Measurements from ENCODE around the gene RANBP3L.

The RANBP3L gene

DNA sequence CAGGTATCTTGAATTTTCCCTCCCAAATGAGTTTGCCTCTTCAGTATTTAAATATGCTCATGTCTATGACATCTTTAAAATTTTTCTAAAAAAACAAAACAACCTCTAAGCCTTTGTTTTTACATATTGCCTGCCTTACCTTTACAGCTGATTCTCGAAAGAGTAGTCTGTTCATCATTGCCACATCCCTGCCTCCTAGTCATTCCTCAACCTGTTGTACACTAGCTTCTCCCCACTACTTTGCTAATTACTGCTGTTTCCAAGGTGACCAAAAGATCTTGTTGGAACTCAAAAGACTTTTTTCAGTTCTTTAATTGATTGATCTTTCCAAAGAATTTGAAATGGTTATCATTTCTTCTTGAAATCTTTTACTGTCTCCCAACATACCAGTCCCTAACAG, 58.0 kb downstream of the RANBP3L start:
- no peak for DNase-seq (ENCODE audit: low spot score)

DNA sequence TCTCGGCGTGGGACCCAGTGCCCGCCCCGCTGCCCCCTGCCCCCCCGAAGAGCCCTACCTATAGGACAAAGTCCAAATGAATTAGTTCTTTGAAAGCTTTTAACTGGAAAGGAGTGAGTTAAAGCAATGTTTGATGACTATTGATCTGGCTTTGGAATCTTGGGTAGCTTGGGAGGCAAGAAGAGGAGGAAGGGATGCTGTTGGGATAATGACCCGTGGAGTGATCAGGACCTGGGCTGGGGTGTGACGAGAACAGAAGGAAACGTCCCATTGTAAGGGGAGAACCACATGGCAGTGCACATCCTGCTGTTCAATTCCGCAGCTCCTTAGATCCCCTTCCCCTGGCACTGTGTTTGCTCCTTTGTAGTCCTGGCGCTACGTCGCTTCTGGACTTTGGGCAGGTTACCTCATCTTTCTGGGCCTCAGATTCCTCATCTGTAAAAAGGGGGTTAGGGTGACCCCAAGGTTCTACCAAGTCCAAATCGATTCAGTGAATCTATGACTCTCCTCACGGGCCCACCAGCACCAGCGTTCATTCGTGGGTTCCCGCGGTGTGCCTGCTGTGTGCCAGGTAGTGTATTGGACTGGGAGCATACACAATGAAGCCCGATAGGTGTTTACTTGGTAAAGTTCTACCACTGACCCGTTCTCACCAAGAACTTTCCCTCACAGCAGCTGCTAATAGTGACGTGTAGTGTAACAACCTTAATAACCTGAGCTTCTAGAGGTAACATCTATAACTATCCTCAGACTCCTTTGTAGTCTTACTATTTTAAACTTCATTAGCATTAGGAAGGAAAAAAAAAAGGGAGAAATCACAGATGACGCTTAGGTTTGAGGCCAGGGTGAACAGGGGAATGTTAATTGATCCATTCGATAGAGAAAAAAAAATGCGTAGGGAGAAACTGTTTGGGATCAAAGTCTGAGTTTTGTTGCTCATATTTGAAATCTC, 58.9 kb downstream of the RANBP3L start:
- DNase-seq (ENCODE audit: low spot score), result no peak

DNA sequence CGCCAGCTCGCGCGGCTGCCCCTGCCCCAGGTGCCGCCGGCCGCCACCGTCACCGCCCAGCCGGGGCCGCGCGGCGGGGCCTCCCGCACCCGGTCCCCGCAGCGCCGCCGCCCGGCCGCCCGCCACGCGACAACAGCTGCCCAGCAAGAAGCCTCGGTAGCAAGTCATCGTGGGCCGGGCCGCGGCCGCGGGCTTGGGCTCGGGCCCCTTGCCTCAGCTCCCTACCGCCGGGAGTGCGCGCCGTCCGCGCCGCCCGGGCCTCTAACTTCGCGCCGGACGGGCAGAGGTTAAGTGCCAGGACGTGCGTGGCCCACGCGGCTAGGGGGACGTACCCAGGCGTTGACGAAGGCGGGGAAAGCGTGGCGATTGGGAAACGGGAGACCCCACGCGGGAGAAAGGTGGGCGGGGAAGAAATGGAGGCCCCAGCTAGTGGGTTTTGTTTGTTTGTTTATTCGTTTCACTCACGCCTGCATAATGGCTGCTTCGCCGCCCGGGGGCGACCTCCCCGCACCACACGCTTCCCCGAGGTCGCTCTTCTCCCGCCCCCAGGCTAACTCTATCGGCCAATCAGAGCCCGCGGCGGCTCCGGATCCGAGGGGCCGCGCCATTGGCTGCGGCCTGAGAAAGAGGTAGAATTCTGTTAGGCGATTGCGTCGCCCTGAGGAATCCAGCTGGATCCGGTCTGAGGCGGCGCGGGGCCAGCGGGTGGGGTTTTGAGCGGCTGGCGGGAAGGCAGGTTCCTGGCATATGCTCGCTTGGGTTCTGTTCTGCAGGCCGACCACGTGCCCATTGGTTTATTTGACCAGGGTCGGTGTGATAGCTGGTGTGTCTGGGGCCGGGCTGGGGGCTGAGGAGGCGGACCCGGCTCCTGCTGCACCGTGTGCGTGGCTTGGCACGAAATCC, 59.8 kb downstream of the RANBP3L start, which contains the start of gene NADK2:
TSS of gene NADK2 (minus strand) at position 295 of the 903 bp plus-strand sequence. CDS start at position 168, 127 bp downstream.
- DNase-seq (ENCODE audit: low spot score), result peak; percentile 96

DNA sequence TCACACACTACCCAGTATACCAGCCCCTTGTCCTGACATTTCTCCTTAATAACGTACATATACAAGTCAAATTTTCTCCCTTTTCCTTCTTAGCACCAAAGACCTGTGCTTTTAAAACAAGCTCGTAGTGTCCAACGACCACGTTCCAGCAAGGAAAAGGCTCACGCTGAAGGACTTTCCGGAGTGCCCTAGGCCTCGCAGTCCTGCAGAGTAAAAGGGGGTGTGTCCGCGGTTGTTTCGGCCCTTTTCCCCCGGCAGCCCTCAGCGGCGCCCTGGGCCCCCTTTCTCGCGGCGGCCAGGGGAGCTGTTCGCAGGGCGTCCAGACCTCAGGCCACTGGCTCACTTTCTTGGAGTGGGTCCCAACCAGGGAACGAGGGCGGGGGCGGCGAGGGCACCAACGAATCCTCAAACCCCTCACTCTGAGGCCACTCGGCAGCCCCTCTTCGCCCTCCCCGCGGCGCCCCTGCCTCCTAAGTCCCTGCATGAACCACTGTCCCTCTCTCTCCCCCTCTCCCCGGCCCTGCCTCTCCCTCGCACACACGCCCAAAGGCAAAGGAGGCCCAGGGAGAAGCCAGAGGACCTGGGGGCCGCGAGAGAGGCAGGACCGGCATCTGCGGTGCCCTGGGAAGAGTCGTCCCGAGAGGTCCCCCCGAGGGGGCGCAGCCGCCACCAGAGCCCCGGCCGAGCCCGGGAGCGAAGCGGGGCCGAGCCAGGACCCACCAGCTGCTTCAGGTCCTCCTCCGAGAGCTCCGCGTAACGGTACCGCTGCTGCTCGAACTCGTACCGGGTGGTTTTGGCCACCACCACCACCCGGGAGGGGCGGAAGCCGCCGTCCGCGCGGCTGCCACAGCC, 60.7 kb downstream of the RANBP3L start:
- peak; percentile 63 for DNase-seq (ENCODE audit: low spot score)

DNA sequence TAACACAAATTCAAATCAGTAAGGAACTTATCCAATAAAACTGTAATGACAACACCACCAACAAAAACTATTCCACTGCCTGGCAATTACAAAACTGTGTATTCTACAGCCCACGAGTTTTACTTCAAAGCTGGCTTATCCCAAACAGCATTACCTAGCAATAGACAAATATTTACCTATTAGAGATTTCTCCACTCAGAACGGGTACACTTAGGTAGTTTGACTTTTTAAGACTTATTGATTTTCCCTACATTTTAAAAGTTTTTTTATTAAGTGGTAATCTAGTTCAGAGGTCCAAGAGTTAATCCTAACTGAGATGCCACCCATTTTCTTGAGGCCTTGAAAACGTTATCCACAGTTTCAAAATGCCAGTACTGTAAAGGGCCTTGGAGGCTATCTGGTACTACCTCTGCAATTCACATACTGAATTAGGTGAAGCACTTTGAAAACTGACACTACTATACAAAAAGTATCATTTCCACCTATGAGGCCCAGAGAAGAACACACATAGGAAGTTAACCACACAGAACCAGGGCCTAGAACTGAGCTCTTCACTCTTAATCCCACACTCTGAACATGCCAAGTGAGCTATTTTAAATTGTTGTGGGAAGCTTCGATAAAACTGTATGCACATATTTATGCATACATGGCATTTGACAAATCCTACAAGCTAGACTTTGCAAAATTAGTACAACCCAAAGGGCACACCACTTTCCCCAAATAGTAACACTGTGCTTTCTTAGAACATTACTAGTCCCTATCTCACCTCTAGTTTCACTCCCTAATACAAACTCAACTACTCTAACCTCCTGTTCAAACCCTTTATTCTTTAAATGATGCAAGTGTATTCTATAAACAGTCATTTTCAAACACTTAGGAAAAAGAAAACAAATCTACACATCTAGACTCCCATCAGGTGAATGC, 62.1 kb downstream of the RANBP3L start:
- peak; percentile 14 for DNase-seq (ENCODE audit: low spot score)

DNA sequence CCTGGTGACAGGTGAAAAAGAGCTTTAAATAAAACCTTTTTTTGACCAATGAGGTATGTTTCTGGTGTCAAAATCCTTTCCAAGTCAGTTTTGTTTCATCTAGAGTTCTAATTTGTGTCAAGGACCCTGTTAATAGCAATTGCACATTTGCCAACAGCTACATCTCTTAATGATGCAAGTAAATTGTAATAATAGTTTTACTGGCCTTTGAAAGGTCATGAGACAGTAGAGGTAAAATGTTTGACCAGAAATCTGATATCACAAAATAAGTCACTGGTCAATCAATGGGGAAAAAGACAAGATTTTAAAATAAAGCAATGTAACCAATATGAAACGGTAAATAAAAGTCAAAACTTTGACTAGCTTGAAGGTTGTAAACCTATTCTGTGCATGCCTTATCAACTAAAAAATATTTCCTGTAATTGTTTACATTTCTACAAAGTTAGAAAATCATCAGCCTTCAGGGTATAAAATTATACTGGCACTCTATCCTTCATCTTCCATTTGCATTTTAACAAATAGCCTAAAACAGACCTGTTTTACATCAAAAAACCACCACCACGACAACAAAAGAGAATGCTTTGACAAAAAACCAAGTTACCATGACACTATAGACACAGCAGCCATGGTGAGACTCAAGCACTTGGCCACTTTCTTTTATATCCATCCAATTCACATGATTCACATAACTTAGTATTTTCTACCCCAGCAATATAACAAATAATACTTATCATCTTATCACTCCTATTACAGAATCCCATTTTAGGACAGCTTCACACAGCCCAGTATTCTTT, 63.0 kb downstream of the RANBP3L start:
- no peak for DNase-seq (ENCODE audit: low spot score)

DNA sequence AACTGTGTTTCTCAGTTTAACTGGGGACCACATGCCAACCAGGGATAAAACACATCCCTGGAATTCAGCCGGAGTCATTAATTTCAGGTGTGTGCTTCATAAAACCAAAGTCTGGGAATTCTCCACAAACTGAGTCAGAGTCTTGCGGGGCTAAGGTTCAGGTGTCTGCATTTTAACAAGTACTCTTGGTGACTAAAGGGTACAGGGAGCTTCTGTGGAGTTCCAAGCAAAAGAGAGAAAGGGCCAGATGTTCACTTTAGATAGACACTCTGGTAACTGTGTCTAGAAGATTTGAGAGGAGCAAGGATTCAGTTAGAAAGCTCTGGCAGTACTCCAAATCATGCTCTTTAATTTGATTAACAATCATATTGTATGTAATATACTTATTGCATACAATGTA, 64.0 kb downstream of the RANBP3L start:
- DNase-seq (ENCODE audit: low spot score), result peak; percentile 39

DNA sequence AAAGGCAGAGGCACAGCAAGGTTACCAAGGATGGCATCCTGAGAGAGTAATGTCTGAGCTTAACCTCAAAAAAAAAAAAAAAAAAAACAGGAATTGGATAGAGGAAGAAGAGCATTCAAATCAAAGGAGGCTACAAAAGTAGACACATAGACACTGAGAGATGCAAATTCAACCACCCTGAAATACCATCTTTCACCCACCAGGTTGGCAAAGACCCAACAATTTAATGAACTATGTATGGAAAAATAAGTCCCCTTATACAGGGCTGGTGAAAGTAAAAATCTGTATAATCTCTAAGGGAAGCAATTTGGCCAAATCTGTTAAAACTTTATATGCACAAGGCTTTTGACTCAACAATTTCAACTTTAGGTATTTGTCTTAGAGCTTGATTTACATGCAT, 64.9 kb downstream of the RANBP3L start:
- DNase-seq (ENCODE audit: low spot score), result no peak

DNA sequence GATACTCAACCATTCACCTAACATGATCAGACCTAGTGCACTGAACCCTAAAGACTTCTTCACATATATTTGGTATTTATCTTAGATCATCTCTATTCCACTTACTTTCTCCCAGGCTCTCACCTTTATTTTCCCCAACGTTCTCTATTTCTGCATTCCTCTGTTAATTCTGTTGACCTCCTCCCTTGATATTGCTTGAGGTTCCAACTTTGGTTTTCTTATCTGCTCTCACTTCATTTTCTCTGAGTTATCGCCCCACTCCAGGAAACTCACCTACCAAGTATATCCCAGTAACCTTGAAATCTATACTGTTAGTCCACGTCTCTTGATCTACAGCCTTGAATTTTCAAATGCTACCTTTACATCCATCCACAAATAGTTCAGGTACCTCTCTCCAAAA, 69.2 kb downstream of the RANBP3L start:
- DNase-seq (ENCODE audit: low spot score), result no peak

DNA sequence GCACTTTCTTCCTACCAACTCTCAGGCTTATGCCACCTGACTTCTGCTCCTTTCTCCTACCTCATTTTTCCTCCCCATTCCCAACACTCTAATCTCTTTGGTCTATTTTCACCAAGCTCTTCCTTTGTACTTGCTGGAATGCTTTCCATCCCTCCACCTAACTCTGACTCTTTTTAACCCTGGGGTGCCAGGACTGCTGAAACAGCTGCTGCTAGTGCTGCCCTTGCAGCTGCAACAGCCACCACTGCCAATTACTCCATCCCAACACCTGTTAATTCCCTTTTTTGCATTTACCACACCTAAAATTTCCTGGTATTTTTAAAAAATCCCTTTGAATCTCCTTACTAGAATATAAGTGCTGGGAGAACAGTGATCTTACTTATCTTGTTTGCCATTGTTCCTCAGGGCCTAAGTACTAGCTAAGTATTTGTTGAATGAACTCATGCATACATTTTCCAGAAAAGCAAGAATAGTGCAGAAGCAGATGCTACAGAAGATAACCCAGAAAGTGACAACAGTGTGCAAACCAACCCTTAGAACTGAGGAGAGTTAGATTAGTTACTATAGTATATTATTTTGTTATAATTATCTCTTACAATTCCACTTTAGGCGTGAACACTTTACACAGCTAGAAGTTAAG, 71.4 kb downstream of the RANBP3L start:
- no peak for DNase-seq (ENCODE audit: low spot score)

DNA sequence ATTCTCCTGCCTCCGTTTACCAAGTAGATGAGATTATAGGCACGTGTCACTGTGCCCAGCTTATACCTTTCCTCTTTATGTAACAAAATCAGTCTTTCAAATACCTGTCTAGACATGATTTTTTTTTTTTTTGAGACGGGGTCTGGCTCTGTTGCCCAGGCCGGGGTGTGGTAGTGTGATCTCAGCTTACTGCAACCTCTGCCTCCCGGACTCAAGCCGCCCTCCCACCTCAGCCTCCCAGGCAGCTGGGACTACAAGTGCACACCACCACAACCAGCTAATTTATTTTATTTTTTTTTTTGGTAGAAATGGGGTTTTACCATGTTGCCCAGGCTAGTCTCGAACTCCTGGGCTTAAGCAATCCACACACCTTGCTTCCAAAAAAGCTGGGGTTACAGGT, 73.2 kb downstream of the RANBP3L start:
- no peak for DNase-seq (ENCODE audit: low spot score)

DNA sequence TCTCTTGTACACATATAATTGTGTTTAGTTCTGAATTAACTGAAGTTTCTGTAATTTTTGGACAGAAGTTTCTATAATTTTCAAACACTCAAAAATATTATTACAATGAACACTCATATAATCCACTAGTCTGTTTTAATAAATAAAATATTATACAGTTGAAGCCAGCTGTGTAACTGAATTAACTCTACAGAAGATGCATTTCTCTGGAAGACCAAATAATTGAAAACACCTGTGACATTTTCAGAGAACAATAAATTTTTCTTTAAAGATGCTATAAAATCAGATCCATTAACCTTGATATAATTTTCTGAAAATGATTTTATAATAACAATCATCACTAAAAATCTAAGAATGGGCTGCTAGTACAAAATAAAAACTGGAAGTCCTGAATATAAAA, 74.7 kb downstream of the RANBP3L start:
- no peak for DNase-seq (ENCODE audit: low spot score)

DNA sequence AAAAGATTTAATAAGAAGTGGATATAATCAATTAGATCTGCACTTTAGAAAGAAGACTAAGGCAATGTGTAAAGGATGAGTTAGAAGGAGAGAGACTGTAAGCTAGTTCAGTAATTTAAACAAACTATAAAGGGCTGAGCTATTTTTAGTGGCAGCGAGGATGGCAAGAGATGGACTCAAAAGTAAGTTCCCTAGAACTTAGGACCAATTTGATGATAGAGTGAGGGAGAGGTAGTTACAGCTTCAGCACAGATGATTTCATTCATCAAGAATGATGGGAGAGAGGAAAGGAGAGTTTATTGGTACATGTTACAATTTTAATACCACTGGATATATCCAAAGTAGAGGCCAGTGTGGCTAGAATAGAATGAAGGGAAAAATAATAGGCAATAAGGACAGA, 79.1 kb downstream of the RANBP3L start:
- no peak for DNase-seq (ENCODE audit: low spot score)

DNA sequence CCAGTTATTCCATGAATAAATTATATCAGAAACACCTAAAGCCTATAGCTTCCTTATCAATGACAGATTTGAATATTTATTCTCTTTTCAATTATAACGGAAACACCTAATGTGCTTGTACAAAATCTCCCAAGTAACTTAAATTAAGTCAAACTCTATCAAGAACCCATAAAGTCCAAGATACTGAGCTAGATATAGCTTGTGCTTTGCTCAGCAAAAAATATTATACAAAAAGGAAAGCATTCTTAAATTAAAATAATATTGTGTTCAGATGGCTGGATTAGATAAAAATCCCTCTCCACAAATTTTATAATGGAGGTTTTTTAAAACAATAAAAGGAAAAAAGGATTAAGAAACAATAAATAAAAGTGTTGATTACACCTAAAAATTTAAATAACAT, 83.7 kb downstream of the RANBP3L start:
- no peak for DNase-seq (ENCODE audit: low spot score)

DNA sequence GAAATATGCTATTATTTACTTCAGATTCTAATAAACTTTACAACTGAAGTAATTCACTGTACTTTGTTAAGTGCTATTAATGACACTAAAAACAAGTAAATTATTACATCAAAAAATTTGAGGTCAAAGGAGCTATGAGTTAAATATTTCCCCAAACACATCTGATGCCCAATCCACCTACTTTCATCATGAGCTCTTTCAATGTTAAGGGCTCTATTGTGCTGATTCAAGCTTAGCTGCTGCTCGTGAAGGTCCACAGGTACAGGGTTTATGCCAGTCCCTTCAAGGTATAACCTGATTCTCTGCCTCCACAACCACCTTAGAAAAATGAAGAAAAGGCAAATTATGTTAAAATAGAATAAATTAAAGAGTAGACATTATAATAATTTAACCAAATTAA, 84.1 kb downstream of the RANBP3L start:
- no peak for DNase-seq (ENCODE audit: low spot score)

DNA sequence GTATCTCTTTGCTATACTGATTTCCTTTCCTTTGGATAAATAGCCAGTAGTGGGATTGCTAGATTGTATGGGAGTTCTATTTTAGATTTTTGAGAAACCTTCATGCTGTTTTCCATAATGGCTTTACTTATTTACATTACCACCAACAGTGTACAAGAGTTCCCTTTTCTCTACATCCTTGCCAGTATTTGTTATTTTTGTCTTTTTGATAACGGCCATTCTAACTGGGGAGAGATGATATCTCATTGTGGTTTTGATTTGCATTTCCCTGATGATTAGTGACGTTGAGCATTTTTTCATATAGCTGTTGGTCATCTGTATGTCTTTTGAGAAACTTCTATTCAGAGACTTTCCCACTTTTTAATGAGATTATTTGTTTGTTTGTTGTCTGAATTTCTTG, 85.8 kb downstream of the RANBP3L start:
- no peak for DNase-seq (ENCODE audit: low spot score)

DNA sequence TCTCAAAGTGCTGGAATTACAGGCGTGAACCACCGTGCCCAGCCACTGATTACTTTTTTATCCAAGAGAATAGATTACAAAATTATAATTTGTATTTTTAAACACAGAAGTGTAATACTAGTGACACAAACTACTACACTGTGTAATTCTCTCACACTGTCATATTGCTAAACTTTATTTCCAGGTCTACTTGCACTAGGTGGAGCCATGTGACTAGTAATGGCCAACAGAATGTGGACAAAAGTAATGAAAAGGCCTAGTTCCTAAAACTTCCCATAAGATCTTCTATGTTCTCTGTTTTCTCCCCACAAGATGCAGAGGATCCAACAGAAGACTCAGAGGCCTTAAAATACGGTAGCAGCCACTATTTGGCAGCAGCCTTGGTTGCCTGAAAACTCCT, 87.3 kb downstream of the RANBP3L start:
- DNase-seq (ENCODE audit: low spot score), result peak; percentile 50

DNA sequence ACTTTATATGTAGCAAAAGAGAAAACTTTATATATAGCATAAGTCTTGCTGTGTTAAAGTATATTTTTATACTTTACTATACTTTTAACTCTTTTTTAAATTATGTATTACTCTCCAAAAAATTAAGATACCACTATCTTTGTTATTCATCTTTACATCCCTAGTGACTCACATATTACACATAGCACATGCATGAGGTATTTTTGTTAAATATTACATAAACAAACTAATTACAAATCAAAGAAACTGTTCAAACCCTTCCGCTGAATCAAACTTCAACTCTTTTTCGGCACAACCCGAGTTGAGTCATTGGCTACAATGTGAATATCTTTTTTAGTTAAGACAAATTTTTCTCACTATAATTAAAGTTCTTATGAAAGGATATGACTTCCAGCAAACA, 92.0 kb downstream of the RANBP3L start:
- no peak for DNase-seq (ENCODE audit: low spot score)

DNA sequence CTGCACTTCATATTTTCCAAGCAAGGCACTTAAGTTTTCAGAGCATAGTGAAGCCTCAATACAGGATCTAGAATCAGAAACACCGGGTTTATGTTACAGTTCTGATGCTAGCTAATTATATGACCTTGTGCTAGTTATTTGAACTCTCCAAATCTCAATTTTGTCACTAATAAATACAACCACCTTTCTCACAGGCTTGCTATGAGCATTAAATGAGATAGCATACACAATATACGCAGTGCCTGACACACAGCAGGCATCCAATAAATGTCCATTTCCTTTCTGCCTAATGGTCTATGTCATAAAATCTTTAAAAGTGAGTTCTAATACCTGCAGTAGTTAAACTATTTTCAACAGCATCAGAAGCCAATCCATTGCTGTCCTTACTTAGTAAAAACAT, 92.9 kb downstream of the RANBP3L start:
- DNase-seq (ENCODE audit: low spot score), result no peak
